GM06990 (cell line): ENCODE data around the gene AKT3.

Source experiments
- DNase-seq: peaks from one replicate; pipeline ENCODE4 v3.0.0-alpha.2; 2011; ENCODE audit not compliant: insufficient read length; ENCODE audit errors: extremely low read depth
- H3K27me3 ChIP-seq: replicated peaks from 2 replicates; pipeline ENCODE4 v1.6.0; 2011; ENCODE audit warnings: low read length; ENCODE audit not compliant: control insufficient read depth, insufficient read depth
- H3K36me3 ChIP-seq: 2 replicates; pipeline ENCODE4 v1.5.1; 2011; ENCODE audit warnings: low read length; ENCODE audit not compliant: control insufficient read depth, insufficient read depth
- H3K4me3 ChIP-seq: replicated peaks from 2 replicates; pipeline ENCODE4 v1.5.1; 2011; ENCODE audit warnings: low read depth, mild to moderate bottlenecking, control low read depth, low read length
- TF ChIP-seq, protein P1 (sequence below): IDR thresholded peaks from 2 replicates; pipeline ENCODE4 v1.5.1; 2011; ENCODE audit warnings: low read length, control low read depth, mild to moderate bottlenecking, inconsistent platforms; ENCODE audit not compliant: insufficient read depth, poor library complexity, severe bottlenecking

AKT3 gene

DNA sequence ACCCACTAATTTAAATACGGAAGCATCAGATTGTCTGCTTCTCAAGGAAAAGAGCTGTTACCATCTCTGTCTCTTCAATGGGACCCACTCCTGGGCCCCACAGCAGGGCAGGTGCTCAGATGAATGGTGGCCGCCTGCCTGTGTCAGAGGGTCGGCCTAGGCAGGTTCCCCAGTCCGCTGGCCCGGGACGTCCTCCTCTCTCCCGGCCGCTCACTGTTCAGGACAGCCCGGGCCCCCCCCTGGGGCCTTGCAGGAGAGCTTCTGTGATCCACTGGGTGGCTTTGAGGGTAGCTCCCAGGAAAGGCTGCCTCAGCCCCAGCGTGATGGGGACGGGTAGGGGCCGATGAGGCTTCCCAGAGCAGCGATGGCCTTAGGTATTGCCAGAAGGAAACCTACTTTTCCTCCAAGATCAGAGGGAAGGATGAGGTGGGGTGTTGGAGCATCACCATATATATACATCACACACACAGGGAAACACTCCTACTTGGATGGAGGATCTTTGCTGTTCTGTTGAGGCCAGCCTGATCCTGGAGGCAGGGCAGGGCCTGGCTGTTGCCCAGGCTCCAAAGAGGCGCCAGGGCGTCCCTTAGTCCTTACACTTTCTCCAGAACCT lies 362.9 kb downstream of the AKT3 start:
- no peaks in the 10 kb centered on the region for H3K27me3 ChIP-seq
- TF ChIP-seq, protein P1, sequence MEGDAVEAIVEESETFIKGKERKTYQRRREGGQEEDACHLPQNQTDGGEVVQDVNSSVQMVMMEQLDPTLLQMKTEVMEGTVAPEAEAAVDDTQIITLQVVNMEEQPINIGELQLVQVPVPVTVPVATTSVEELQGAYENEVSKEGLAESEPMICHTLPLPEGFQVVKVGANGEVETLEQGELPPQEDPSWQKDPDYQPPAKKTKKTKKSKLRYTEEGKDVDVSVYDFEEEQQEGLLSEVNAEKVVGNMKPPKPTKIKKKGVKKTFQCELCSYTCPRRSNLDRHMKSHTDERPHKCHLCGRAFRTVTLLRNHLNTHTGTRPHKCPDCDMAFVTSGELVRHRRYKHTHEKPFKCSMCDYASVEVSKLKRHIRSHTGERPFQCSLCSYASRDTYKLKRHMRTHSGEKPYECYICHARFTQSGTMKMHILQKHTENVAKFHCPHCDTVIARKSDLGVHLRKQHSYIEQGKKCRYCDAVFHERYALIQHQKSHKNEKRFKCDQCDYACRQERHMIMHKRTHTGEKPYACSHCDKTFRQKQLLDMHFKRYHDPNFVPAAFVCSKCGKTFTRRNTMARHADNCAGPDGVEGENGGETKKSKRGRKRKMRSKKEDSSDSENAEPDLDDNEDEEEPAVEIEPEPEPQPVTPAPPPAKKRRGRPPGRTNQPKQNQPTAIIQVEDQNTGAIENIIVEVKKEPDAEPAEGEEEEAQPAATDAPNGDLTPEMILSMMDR, result no peak
- DNase-seq, result no peak
- no peaks in the 10 kb centered on the region; the same call in 1 of the 2 replicates for H3K36me3 ChIP-seq
- H3K4me3 ChIP-seq, result no peak overlapping the region

DNA sequence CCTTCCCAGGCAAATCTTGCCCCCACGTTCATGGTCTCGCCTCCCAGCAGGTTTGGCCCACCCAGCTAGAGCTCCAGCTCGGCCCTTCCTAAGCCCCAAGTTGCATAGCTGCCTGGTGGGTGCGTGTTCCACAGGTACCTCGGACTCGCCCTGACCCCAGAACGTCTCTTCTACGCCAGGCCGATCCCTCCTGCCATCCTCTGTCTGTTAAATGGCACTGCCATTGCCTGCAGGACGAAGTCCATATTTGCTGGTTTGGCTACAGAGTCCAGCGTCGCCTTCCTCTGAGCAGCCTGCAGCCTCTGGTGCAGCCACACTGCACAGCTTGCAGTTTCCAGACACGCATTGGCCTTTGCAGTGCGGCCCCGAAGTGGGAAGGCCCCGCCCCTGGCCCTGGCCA lies 366.1 kb downstream of the AKT3 start:
- no peaks in the 10 kb centered on the region; the same call in 1 of the 2 replicates for H3K36me3 ChIP-seq
- TF ChIP-seq, protein P1, result no peak
- H3K27me3 ChIP-seq, result no peaks in the 10 kb centered on the region
- no peak overlapping the region for H3K4me3 ChIP-seq
- DNase-seq, result no peak

DNA sequence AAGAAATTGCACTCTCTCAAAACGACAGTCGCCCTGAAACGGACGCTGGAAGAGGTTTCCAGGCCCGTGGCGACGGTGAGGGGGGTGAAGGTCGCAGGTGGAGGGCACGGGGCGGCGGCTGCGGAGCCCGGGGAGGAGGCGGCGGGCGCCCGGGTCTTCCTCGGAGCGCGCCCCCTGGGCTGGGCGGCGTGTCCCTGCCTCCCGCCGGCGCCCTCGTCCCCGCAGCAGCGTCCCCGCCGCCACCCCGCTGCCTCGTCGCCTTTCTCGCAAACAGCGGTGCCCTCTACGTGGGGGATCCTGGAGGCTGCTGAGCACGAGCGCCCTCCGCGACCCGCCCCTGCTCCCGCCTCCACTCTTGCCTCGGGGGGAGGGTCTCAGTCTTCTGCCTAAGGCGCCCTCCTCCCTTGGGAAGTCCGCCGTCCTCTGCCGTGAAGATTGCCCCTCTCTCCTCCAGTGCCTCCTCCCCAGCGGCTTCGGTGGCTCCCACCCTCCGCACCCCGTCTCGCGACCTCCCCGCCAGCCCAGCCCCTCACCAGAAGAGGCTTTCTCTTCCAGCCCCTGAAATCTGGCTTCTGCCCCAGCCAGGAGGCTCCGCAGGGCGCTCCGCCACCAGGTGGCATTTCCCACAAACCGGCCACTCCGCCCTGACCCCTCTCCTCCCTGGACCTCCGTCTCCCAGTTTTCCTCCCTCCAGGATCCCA lies 366.8 kb downstream of the AKT3 start:
- TF ChIP-seq, protein P1, result no peak
- Histone ChIP-seq H3K36me3 (no peaks in the 10 kb centered on the region; the same call in 1 of the 2 replicates), H3K4me3 (no peak overlapping the region; the same call in none of the 2 replicates), H3K27me3 (no peaks in the 10 kb centered on the region)
- no peak for DNase-seq

DNA sequence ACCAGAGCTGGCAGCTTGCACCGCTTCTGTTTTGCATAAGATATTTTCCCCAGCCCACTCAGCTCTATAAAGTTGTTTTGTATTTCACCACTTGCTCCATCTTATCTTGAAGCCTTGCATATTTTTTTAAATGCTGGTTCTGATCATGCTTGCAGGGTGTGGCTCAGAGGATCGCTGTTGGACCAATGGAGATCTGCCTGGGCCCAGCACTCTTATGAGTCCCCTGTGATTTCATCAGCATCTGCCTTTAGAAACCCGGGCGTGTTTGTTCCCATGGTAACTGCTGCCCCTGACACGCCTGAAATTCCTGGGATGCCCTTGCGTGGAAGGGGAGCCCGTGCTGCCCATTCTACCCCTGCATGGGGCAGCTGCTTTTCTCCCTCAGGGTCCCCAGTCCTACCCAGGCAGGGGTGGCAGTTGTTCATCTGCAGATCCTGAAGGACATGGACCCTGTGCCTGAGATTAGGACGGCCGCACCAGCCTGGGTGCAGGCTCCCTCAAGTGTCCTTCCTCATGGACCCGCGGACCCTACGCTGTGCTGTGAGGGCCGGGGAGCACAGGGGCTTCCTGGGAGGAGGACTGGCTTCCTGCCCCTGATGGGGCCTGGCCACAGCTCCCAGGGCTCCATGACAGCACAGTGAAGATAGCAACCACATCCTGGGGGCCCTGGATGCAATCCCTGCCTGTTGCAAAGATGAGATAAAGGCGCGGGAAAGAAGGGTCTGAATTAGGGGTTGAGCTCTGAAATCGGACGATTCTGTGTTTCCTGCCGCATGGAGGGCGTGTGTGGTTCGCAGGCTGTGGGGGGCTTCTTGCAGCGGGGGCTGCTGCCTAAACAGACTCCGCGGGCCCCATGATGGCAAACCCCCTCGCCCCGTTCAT lies 367.7 kb downstream of the AKT3 start:
- TF ChIP-seq, protein P1, result no peak
- no peaks in the 10 kb centered on the region for H3K27me3 ChIP-seq
- H3K36me3 ChIP-seq, result no peaks in the 10 kb centered on the region; the same call in 1 of the 2 replicates
- H3K4me3 ChIP-seq, result no peak overlapping the region
- no peak for DNase-seq

DNA sequence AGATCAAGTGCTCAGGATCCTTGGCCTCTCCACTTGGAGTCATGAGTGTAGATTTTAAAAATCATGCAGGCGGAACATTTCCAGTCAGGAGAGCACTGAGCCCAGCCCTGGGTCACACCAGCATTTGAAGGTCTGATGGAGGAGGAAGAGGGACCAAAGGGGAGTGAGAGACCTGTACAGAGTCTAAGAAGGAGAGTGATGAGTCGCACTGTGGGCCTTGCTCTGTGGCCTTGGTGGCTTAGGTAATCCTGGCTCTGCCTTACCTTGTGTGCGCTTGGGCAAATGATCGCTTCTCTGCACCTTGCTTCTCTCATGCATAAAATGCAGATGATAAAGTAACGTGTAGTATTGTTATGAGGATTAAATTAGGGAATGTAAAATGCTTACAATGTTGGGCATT lies 368.9 kb downstream of the AKT3 start:
- H3K27me3 ChIP-seq, result no peaks in the 10 kb centered on the region
- DNase-seq, result no peak
- H3K4me3 ChIP-seq, result no peak overlapping the region
- TF ChIP-seq, protein P1, result no peak
- H3K36me3 ChIP-seq, result no peaks in the 10 kb centered on the region; the same call in 1 of the 2 replicates
